ENCODE results near the gene KLHL29. TPM values are rescaled to one million over a fixed set of nuclear protein-coding genes. Genes with fewer than 3 reads are reported as not detected.
A peak's percentile ranks its signal among the peaks of the same experiment; 100 is the strongest.

The KLHL29 gene
- total and polyA plus RNA-seq, 10 of the 15 experiments (the other 5 are each of a cell fraction or from before 2014, with no cell fraction given): 1.4 to 19.5 (median 6.1) TPM

GRCh38 chr2:23531881-23532280 lies 146.9 kb downstream of the KLHL29 start:
- Histone ChIP-seq H2AFZ (ENCODE audit: control insufficient read depth, low read depth, low read length) (peak overlapping the region; percentile 54; the same call in 1 of the 2 replicates), H3K36me3 (ENCODE audit: control insufficient read depth in 2 of 2, insufficient read depth in 2 of 2, low read length in 1 of 2) (no peaks in the 10 kb centered on the region), H3K9ac (ENCODE audit: control insufficient read depth, insufficient read depth, low read length) (no peak overlapping the region), H3K9me3 (replicated peaks; ENCODE audit: control insufficient read depth, insufficient read depth, low read length) (no peaks in the 10 kb centered on the region), H3K27me3 (replicated peaks in 1 of 2; ENCODE audit: control insufficient read depth in 2 of 2, insufficient read depth in 2 of 2, low read length in 1 of 2) (no peaks in the 10 kb centered on the region), H3K4me3 (peak overlapping the region; percentile 51; the same call in 1 of the 2 replicates), H3K4me1 (ENCODE audit: control insufficient read depth, insufficient read depth, low read length) (peaks cover 11% of the 10 kb centered on the region), H3K79me2 (ENCODE audit: control insufficient read depth, insufficient read depth, low read length) (no peaks in the 10 kb centered on the region), H3K27ac (ENCODE audit: control insufficient read depth, insufficient read depth) (no peak overlapping the region), H3K4me2 (ENCODE audit: control insufficient read depth, insufficient read depth) (peak overlapping the region; percentile 83), H4K20me1 (ENCODE audit: control insufficient read depth, insufficient read depth) (no peaks in the 10 kb centered on the region)
- POLR2A ChIA-PET: no interaction called here
- 84% methylated on average over 8 of the region's 8 CpGs for WGBS (ENCODE audit: insufficient coverage, insufficient replicate concordance, low lambda C conversion rate, missing lambda C conversion rate)
- in situ Hi-C loops (cut with MboI) (no loop called here), intact Hi-C loops (cut with micrococcal nuclease; ENCODE audit: unreplicated experiment) (no loop called here)
- BruUV-seq (replicated peaks): no TSS peak
- CTCF ChIA-PET: no interaction called here
- RAD21 ChIA-PET (ENCODE audit: unreplicated experiment): no interaction called here
- FAIRE-seq: no peak
- no peak for ATAC-seq
- SMC1A ChIA-PET (ENCODE audit: uncharacterized antibody, unreplicated experiment): no interaction called here
- DNase-seq (ENCODE audit: low read depth, low spot score): no peak
- no peak for TF ChIP-seq ZBED1 (IDR thresholded peaks at IDR 0.05; ENCODE audit: borderline replicate concordance)

- ChIA-PET RAD21 (ENCODE audit: unreplicated experiment) (no interaction called here), CTCF (no interaction called here), POLR2A (no interaction called here), SMC1A (ENCODE audit: uncharacterized antibody, unreplicated experiment) (no interaction called here)
- Histone ChIP-seq H3K79me2 (ENCODE audit: control insufficient read depth, insufficient read depth, low read length) (no peaks in the 10 kb centered on the region), H3K36me3 (ENCODE audit: control insufficient read depth in 2 of 2, insufficient read depth in 2 of 2, low read length in 1 of 2) (no peaks in the 10 kb centered on the region), H3K9ac (ENCODE audit: control insufficient read depth, insufficient read depth, low read length) (peak overlapping the region; percentile 45), H3K4me3 (peak overlapping the region; percentile 51; the same call in 1 of the 2 replicates), H2AFZ (ENCODE audit: control insufficient read depth, low read depth, low read length) (peak overlapping the region; percentile 54), H3K4me2 (ENCODE audit: control insufficient read depth, insufficient read depth) (peak overlapping the region; percentile 83), H3K27ac (ENCODE audit: control insufficient read depth, insufficient read depth) (peak overlapping the region; percentile 26; the same call in 1 of the 2 replicates), H4K20me1 (ENCODE audit: control insufficient read depth, insufficient read depth) (no peaks in the 10 kb centered on the region; the same call in 1 of the 2 replicates), H3K9me3 (replicated peaks; ENCODE audit: control insufficient read depth, insufficient read depth, low read length) (no peaks in the 10 kb centered on the region), H3K27me3 (replicated peaks in 1 of 2; ENCODE audit: control insufficient read depth in 2 of 2, insufficient read depth in 2 of 2, low read length in 1 of 2) (no peaks in the 10 kb centered on the region), H3K4me1 (ENCODE audit: control insufficient read depth, insufficient read depth, low read length) (peaks cover 11% of the 10 kb centered on the region)
- in situ Hi-C loops (cut with MboI): no loop called here
- BruUV-seq (replicated peaks): no TSS peak
- FAIRE-seq (no peak), ATAC-seq (peak; percentile 80), DNase-seq (ENCODE audit: low read depth, low spot score) (peak; percentile 4)
- intact Hi-C loops (cut with micrococcal nuclease; ENCODE audit: unreplicated experiment): no loop called here
- WGBS (ENCODE audit: insufficient coverage, insufficient replicate concordance, low lambda C conversion rate, missing lambda C conversion rate): 62% methylated on average over 23 of the region's 23 CpGs
- TF ChIP-seq CTCF (IDR thresholded peaks at IDR 0.05 in 2 of 3, conservative IDR thresholded peaks at IDR 0.05 in 1 of 3; ENCODE audit: control insufficient read depth in 2 of 3, extremely low read depth in 1 of 3, insufficient read depth in 1 of 3, low read depth in 3 of 3, low read length in 3 of 3) (peak in 1 of 3 experiments; percentile 23; a peak in 1 of 6 replicates), NFYB (IDR thresholded peaks at IDR 0.05; ENCODE audit: insufficient read depth, low read depth, low read length) (no peak), RAD21 (IDR thresholded peaks at IDR 0.05; ENCODE audit: insufficient read depth, low read depth, low read length) (0 out of 2 replicates have a peak, but pooled peaks have one; percentile 23), E2F4 (IDR thresholded peaks at IDR 0.05; ENCODE audit: low read depth, low read length) (no peak), STAT3 (IDR thresholded peaks at IDR 0.05; ENCODE audit: low read depth, low read length) (no peak), IRF5 (IDR thresholded peaks at IDR 0.05; ENCODE audit: borderline replicate concordance) (no peak), CHD2 (IDR thresholded peaks at IDR 0.05; ENCODE audit: borderline replicate concordance, low read depth, low read length) (no peak), PKNOX1 (IDR thresholded peaks at IDR 0.05) (no peak)
Observed at GRCh38 chr2:23532391-23533337, 147.7 kb downstream of the KLHL29 start.
